Cardiac muscle cell (in vitro differentiated cells and primary cell): ENCODE data around the gene PHACTR3. TPM values are rescaled to one million over a fixed set of nuclear protein-coding genes. Genes with fewer than 3 reads are reported as not detected.

Source experiments
- DNase-seq, 2 donors: peaks; one replicate each; pipeline versions ENCODE4 v3.0.0 to v3.0.0-alpha.2; 2010 to 2017; ENCODE audit warnings: low read depth in 1 of 2, low spot score in 1 of 2
- H3K27ac ChIP-seq: fragments of 200-600 bp; sonication (generic); 2 replicates; pipeline ENCODE4 v1.5.1; 2016
- H3K27me3 ChIP-seq: fragments of 200-600 bp; sonication (generic); 2 replicates; pipeline ENCODE4 v1.6.0; 2016; ENCODE audit warnings: control low read depth
- H3K36me3 ChIP-seq: fragments of 200-600 bp; sonication (generic); 2 replicates; pipeline ENCODE4 v1.5.1; 2016; ENCODE audit warnings: control low read depth
- H3K4me1 ChIP-seq: fragments of 200-600 bp; sonication (generic); 2 replicates; pipeline ENCODE4 v1.8.1; 2017; ENCODE audit warnings: low read depth, mild to moderate bottlenecking, mixed run types
- H3K4me3 ChIP-seq: fragments of 200-600 bp; sonication (generic); 2 replicates; pipeline ENCODE4 v1.5.1; 2016; ENCODE audit warnings: mild to moderate bottlenecking
- H3K9me3 ChIP-seq: fragments of 200-600 bp; sonication (generic); 2 replicates; pipeline ENCODE4 v1.5.1; 2017; ENCODE audit warnings: low read depth, mild to moderate bottlenecking, control low read depth
- CTCF ChIP-seq: IDR thresholded peaks from 2 replicates; pipeline ENCODE4 v1.5.1; 2012; ENCODE audit warnings: low read depth, mild to moderate bottlenecking, low read length
- polyA plus RNA-seq: library from polyadenylated mRNA; unstranded; fragments of >200 nt; fragmentation: Nextera tagmentation; extraction: Ambion mirVana; gene quantifications from 2 replicates; pipeline ENCODE4 v1.2.1, GENCODE V29; 2016
- total RNA-seq: library from RNA; depleted of rRNA; stranded (reverse); fragments of >200 nt; gene quantifications from 2 replicates; pipeline ENCODE4 v1.2.3, GENCODE V29; 2016

PHACTR3 gene
- total and polyA plus RNA-seq, 2 experiments from 2014 or later = 0.55 to 17.0 TPM

- H3K9me3 ChIP-seq = no peaks in the 10 kb centered on the region
- TF ChIP-seq CTCF = no peak
- H3K4me1 ChIP-seq = no peaks in the 10 kb centered on the region
- H3K36me3 ChIP-seq = no peaks in the 10 kb centered on the region
- no peaks in the 10 kb centered on the region for H3K27me3 ChIP-seq
- no peak for DNase-seq
- no peak overlapping the region for H3K27ac ChIP-seq
- no peak overlapping the region for H3K4me3 ChIP-seq
Measured at GRCh38 chr20:59656417-59656816, 52.1 kb downstream of the PHACTR3 start.

- no peak for TF ChIP-seq CTCF
- Histone ChIP-seq H3K4me3 (no peak overlapping the region), H3K36me3 (no peaks in the 10 kb centered on the region), H3K4me1 (no peaks in the 10 kb centered on the region), H3K27ac (no peak overlapping the region), H3K9me3 (no peaks in the 10 kb centered on the region), H3K27me3 (no peaks in the 10 kb centered on the region)
- DNase-seq = no peak
Measured at GRCh38 chr20:59657459-59658046, 53.2 kb downstream of the PHACTR3 start.

- Histone ChIP-seq H3K27ac (no peak overlapping the region), H3K36me3 (no peaks in the 10 kb centered on the region), H3K4me3 (no peak overlapping the region), H3K27me3 (no peaks in the 10 kb centered on the region), H3K9me3 (no peaks in the 10 kb centered on the region), H3K4me1 (no peaks in the 10 kb centered on the region)
- TF ChIP-seq CTCF = no peak
- DNase-seq = no peak
Measured at GRCh38 chr20:59660471-59660870, 56.1 kb downstream of the PHACTR3 start.

- no peaks in the 10 kb centered on the region for H3K9me3 ChIP-seq
- DNase-seq = no peak
Measured at GRCh38 chr20:59661153-59661552, 56.8 kb downstream of the PHACTR3 start.

GRCh38 chr20:59661621-59662020 is 57.3 kb downstream of the PHACTR3 start:
- Histone ChIP-seq H3K36me3 (no peaks in the 10 kb centered on the region), H3K9me3 (no peaks in the 10 kb centered on the region), H3K27ac (no peak overlapping the region), H3K27me3 (no peaks in the 10 kb centered on the region), H3K4me1 (no peaks in the 10 kb centered on the region), H3K4me3 (no peak overlapping the region)
- DNase-seq = no peak
- TF ChIP-seq CTCF = no peak

More at GRCh38 chr20:59661153-59661552, 56.8 kb downstream of the PHACTR3 start:
- Histone ChIP-seq H3K36me3 (no peaks in the 10 kb centered on the region), H3K4me3 (no peak overlapping the region), H3K4me1 (no peaks in the 10 kb centered on the region), H3K27ac (no peak overlapping the region), H3K27me3 (no peaks in the 10 kb centered on the region)
- no peak for TF ChIP-seq CTCF
